ENCODE measurements around the gene VENTX. TPM values are rescaled to one million over a fixed set of nuclear protein-coding genes. Genes with fewer than 3 reads are reported as not detected.

The VENTX gene
- total RNA-seq, 3 donors from 2014 or later = 0.09 to 1.2 (median 0.36) TPM

DNA sequence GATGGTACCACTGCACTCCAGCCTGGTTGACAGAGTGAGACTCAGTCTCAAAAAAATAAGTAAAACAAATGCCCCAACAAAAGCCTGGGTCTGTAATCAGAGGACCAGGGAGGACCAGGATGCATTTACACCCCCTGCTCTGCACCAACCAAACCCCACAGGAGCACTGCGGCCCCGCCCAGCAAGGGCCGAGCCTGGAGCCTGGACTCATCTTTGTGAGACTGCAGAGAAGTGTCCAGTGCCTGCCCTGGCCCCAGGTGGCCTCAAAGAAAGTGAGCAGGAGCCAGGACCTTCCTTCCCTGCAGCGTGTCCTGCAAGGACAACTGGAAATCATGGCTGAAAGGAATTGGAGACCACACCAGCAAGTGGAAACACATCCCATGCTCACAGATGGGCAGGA is 46.0 kb upstream of the VENTX start:
- H3K36me3 ChIP-seq (ENCODE audit: low read depth) = no peaks in the 10 kb centered on the region
- peaks cover 2% of the 10 kb centered on the region for H3K9me3 ChIP-seq
- H3K4me3 ChIP-seq = no peak overlapping the region
- intact Hi-C loops (cut with DNase I, micrococcal nuclease) = no loop called here
- TF ChIP-seq, protein P1, sequence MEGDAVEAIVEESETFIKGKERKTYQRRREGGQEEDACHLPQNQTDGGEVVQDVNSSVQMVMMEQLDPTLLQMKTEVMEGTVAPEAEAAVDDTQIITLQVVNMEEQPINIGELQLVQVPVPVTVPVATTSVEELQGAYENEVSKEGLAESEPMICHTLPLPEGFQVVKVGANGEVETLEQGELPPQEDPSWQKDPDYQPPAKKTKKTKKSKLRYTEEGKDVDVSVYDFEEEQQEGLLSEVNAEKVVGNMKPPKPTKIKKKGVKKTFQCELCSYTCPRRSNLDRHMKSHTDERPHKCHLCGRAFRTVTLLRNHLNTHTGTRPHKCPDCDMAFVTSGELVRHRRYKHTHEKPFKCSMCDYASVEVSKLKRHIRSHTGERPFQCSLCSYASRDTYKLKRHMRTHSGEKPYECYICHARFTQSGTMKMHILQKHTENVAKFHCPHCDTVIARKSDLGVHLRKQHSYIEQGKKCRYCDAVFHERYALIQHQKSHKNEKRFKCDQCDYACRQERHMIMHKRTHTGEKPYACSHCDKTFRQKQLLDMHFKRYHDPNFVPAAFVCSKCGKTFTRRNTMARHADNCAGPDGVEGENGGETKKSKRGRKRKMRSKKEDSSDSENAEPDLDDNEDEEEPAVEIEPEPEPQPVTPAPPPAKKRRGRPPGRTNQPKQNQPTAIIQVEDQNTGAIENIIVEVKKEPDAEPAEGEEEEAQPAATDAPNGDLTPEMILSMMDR (IDR thresholded peaks at IDR 0.05) = no peak
- no peak for DNase-seq
- ATAC-seq = no peak
- H3K4me1 ChIP-seq (ENCODE audit: low read depth) = no peaks in the 10 kb centered on the region

DNA sequence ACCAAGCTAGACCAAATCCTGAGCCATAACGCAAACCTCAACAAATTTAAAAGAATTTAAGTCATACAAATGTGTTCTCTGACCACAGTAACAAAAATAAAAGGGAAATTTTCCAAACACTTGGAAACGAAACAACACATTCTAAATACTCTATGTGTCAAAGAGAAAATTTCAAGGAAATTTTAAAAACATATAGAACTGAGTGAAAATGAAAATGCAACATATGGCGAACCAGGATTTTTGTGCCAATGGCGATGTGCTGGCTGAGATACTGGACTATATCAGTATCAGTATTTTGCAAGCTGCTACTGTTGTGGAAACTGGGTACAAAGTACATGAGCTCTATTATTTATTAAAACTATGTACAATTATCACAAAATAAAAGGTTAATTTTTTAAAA is 43.5 kb upstream of the VENTX start:
- no peak for ATAC-seq
- no peaks in the 10 kb centered on the region for H3K36me3 ChIP-seq (ENCODE audit: low read depth)
- TF ChIP-seq, protein P1 (IDR thresholded peaks at IDR 0.05) = no peak
- intact Hi-C loops (cut with DNase I, micrococcal nuclease) = no loop called here
- DNase-seq = no peak
- no peaks in the 10 kb centered on the region for H3K4me1 ChIP-seq (ENCODE audit: low read depth)
- peaks cover 2% of the 10 kb centered on the region for H3K9me3 ChIP-seq
- no peak overlapping the region for H3K4me3 ChIP-seq

DNA sequence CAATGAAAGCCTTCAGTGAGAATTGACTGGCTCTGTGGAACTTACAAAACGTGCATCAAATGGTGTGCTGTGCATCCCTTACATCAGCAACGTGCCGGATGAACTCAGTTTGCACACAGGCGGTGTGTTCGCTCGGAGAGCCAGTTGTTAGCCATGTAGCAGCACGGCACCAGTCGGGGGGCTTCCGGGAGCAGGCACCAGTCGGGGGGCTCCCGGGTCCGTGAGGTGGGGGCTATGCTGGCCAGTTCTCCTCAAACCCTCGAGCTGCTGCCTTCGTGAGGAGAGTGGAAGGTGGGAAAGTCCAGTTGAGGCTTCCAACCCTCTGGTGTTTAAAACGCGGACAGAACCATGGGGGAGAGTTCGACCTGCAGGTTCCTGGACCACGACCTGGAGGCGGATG is 42.6 kb upstream of the VENTX start:
- no peaks in the 10 kb centered on the region for H3K4me1 ChIP-seq (ENCODE audit: low read depth)
- no peaks in the 10 kb centered on the region for H3K36me3 ChIP-seq (ENCODE audit: low read depth)
- intact Hi-C loops (cut with DNase I, micrococcal nuclease) = no loop called here
- H3K4me3 ChIP-seq = no peak overlapping the region
- DNase-seq (no peak), ATAC-seq (no peak)
- TF ChIP-seq, protein P1 (IDR thresholded peaks at IDR 0.05) = no peak
- peaks cover 2% of the 10 kb centered on the region for H3K9me3 ChIP-seq

DNA sequence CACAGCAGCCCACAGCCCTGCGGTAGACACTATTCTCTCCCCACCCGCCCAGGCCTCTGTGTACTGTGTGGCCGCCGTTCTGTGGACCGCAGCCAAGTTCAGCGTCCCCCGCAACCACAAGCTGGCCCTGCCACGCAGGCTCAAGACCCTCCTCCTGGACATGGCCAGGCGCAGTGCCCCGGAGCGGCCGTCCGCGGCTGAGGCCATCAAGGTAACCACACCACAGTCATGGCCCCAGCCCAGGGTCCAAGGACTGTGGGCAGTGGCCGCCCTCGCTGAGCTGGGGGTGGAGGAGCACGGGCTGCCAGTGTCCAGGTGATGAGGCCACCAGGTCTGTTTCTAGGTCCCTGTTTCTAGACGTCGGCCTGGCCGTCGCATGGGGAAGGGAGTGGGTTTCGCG is 42.0 kb upstream of the VENTX start:
- ATAC-seq (no peak), DNase-seq (peak in 1 of 3 donors; percentile 34)
- Histone ChIP-seq H3K36me3 (ENCODE audit: low read depth) (no peaks in the 10 kb centered on the region), H3K4me3 (no peak overlapping the region), H3K9me3 (peaks cover 2% of the 10 kb centered on the region), H3K4me1 (ENCODE audit: low read depth) (no peaks in the 10 kb centered on the region)
- TF ChIP-seq, protein P1 (IDR thresholded peaks at IDR 0.05) = no peak
- intact Hi-C loops (cut with DNase I, micrococcal nuclease) = no loop called here

DNA sequence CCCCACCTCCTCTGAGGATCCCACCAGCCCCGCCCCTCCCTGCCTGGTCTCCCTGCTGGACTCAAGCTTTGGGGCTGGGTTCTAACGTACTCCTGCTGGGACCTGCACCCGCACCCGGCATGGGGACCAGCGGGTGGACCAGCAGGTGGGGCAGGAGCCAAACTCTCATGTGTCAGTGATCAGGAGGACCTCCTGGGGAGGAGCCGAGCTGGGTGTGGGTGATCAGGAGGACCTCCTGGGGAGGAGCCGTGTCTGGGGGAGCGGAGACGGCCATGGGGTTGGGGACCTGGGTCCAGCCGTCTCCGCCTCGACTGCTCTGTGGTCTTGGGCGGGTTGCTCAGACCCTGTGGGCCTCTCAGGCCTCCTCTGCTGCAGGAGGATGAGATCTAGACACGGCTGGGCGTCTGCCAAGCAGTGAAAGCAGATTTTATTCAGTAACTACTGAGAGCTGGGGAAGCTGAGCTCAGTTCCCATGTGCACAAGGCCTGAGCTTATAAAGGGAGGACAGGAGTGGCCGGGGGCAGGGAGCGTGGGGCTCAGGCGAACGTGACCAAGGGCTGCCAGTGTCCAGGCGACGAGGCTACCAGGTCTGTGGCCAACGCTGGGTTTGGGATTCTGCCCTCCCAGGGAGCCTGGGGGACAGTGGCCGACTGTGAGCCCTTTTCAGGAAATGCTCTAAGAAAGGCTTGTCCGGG is 41.3 kb upstream of the VENTX start:
- Histone ChIP-seq H3K4me1 (ENCODE audit: low read depth) (no peaks in the 10 kb centered on the region), H3K36me3 (ENCODE audit: low read depth) (no peaks in the 10 kb centered on the region), H3K9me3 (peaks cover 2% of the 10 kb centered on the region), H3K4me3 (no peak overlapping the region)
- ATAC-seq = no peak
- DNase-seq = peak in 1 of 3 donors; percentile 30
- intact Hi-C loops (cut with DNase I, micrococcal nuclease) = no loop called here
- TF ChIP-seq, protein P1 (IDR thresholded peaks at IDR 0.05) = no peak

All from mucosa of descending colon (tissue), 3 donors.